ENCODE measurements around the gene GINS2. TPM values are rescaled to one million over a fixed set of nuclear protein-coding genes. Genes with fewer than 3 reads are reported as not detected.

GINS2 gene
- polyA plus RNA-seq (ENCODE audit: insufficient read length in 4 of 4), result 10 to 100 TPM; 17.2 to 20.4 (median 17.9) TPM

- peak in 3 of 4 donors; percentile 68 to 72 (median 68) for DNase-seq (ENCODE audit: low read depth in 4 of 4, low spot score in 2 of 4)
Measured at GRCh38 chr16:85688586-85689284, at the start of gene GINS2. GINS2 (minus strand) TSS chr16:85688954; CDS start chr16:85688898, 56 bp downstream.

GRCh38 chr16:85736921-85737320, 48.2 kb upstream of the GINS2 start:
- DNase-seq (ENCODE audit: low read depth in 4 of 4, low spot score in 2 of 4), result no peak

GRCh38 chr16:85735946-85736345, 47.2 kb upstream of the GINS2 start:
- no peak for DNase-seq (ENCODE audit: low read depth in 4 of 4, low spot score in 2 of 4)

GRCh38 chr16:85735225-85735635, 46.5 kb upstream of the GINS2 start:
- DNase-seq (ENCODE audit: low read depth in 4 of 4, low spot score in 2 of 4), result no peak

DNA sequence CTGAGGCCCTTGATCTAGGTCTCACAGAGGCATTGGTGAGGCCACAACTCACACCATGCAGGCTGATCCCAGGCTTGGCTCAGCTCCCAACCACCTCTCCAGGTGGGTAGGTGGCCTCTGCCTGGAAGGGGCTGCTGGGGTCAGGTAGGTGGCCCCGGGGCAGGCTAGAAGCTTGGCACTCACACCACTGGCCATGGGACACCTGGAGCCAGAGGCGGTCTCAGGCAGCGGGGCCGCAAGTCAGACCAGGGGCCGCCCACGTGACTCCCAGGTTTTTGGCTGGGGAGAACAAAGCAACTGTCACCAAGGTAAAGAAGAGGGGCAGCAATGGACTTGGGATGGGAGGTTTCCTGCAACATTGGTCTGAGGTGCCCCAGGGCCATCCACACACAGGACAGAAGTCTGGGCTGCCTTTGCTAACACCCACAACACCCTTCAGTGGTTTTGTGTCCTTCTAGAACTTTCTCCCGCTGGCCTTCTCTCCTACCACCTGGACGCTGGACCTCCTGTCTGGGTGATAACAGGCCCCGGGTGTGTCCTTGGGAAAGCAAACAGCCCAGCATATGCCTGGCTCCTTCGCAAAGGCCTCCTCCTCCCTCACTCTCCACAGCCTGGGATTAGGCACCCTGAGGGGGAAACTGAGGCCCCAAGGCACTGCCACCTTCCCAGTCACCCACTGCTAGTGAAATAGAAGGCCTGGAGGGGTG, 45.7 kb upstream of the GINS2 start:
- DNase-seq (ENCODE audit: low read depth in 4 of 4, low spot score in 2 of 4), result no peak

GRCh38 chr16:85733839-85734170, 45.1 kb upstream of the GINS2 start:
- DNase-seq (ENCODE audit: low read depth in 4 of 4, low spot score in 2 of 4), result no peak

GRCh38 chr16:85733155-85733838, 44.5 kb upstream of the GINS2 start:
- no peak for DNase-seq (ENCODE audit: low read depth in 4 of 4, low spot score in 2 of 4)

- DNase-seq (ENCODE audit: low read depth in 4 of 4, low spot score in 2 of 4), result no peak
Measured at GRCh38 chr16:85731179-85731578, 42.4 kb upstream of the GINS2 start.

DNA sequence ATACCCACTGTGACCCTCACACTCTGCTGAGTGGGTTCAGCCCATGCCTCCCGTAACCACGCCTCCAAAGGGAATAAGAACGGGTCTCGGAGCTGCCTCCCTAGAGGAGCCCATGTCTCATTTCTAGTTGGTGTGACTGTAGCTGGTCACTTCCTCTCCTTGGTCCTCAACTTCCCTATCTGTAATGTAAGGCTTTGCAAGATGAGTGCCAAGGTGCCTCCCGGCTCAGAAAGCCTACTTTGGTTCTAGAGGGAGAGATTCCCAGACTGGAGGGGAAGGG, 41.4 kb upstream of the GINS2 start:
- DNase-seq (ENCODE audit: low read depth in 4 of 4, low spot score in 2 of 4), result no peak

GRCh38 chr16:85729452-85730185, 40.9 kb upstream of the GINS2 start:
- DNase-seq (ENCODE audit: low read depth in 4 of 4, low spot score in 2 of 4), result no peak

- no peak for DNase-seq (ENCODE audit: low read depth in 4 of 4, low spot score in 2 of 4)
Measured at GRCh38 chr16:85728879-85729278, 40.1 kb upstream of the GINS2 start.

- DNase-seq (ENCODE audit: low read depth in 4 of 4, low spot score in 2 of 4), result no peak
Measured at GRCh38 chr16:85724936-85725335, 36.2 kb upstream of the GINS2 start.

GRCh38 chr16:85724126-85724879, 35.5 kb upstream of the GINS2 start:
- DNase-seq (ENCODE audit: low read depth in 4 of 4, low spot score in 2 of 4), result no peak

DNA sequence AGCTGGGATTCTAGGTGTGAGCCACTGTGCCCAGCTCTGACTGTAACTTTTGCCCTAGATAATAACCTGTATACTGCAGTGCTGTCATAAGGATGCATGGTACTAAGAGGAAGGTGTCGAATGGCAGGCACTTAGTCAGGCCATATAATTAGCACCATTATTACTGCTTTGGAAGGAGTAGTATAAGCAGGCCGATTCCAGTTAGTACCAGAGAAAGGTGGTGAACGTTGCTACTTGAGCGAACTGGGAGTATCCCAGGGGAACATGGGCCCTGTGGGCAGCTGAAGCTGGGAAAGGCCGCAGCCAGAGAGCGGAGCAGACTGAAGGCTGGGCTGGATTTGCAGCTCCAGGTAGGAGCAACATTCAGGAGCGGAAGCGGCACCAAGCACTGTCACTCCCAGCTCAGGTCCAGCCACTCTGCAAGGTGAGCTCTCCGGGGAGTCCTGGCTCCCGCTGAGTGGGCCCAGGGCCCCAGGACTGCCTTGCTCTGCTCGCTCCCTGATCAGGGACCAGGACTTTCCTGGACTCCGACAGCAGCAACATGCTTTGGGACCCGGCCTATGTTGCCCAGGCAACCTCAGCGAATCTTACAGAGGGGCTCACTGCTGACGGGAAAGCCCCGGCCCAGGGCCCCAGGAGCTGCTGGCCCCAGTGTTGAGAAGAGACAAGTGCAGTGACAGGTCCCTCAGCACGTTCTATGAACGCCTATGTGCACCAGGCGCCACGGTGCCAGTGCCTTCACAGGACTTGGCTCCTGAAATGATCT, 33.6 kb upstream of the GINS2 start:
- no peak for DNase-seq (ENCODE audit: low read depth in 4 of 4, low spot score in 2 of 4)

GRCh38 chr16:85720302-85720637, 31.5 kb upstream of the GINS2 start:
- no peak for DNase-seq (ENCODE audit: low read depth in 4 of 4, low spot score in 2 of 4)

DNA sequence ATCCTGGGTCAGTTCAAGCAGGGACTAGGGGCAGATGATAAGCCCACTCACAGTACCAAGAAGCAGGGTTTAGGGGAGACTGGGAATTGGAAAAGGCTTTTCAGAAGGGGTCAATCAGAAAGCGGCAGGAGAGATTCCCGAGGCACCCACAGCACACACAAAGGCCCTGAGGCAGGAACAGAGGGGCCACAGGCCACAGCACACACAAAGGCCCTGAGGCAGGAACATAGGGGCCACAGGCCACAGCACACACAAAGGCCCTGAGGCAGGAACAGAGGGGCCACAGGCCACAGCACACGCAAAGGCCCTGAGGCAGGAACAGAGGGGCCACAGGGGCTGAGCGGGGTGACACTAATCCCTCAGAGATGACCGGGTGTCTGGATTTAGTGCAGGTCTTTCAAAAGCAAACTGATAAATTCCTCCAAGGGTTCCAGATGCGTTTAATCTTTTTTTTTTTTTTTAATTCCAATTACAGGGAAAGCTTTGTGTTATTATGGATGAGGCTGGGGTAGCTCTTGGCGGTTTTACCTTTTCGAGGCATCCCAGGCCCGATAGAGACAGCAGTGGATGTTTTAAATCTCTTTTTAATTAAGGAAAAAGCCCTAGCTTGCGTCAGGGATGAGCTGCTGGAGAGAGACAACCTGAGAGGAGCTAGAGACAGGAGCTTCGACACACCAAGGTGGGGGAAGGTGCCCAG, 31.0 kb upstream of the GINS2 start:
- DNase-seq (ENCODE audit: low read depth in 4 of 4, low spot score in 2 of 4), result no peak

DNA sequence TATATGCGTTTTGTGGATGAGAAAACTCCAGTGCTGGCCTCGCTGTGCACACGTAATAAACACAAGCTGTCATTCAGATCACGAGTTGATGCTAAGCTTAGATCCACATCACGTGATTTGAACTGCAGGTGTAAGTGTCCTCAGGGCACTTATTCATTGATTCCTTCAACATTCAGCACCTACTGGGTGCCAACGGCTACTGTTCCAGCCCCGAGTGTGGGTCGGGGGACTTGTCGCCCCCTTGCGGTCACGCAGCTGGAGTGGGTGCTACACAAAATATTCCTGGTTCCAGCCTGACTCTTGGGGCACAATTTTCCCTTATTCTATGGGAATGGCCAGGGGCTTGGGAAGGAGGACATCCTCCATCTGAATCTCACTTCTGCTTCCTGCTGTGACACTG, 29.9 kb upstream of the GINS2 start:
- no peak for DNase-seq (ENCODE audit: low read depth in 4 of 4, low spot score in 2 of 4)

- DNase-seq (ENCODE audit: low read depth in 4 of 4, low spot score in 2 of 4), result no peak
Measured at GRCh38 chr16:85718153-85718477, 29.4 kb upstream of the GINS2 start.

DNA sequence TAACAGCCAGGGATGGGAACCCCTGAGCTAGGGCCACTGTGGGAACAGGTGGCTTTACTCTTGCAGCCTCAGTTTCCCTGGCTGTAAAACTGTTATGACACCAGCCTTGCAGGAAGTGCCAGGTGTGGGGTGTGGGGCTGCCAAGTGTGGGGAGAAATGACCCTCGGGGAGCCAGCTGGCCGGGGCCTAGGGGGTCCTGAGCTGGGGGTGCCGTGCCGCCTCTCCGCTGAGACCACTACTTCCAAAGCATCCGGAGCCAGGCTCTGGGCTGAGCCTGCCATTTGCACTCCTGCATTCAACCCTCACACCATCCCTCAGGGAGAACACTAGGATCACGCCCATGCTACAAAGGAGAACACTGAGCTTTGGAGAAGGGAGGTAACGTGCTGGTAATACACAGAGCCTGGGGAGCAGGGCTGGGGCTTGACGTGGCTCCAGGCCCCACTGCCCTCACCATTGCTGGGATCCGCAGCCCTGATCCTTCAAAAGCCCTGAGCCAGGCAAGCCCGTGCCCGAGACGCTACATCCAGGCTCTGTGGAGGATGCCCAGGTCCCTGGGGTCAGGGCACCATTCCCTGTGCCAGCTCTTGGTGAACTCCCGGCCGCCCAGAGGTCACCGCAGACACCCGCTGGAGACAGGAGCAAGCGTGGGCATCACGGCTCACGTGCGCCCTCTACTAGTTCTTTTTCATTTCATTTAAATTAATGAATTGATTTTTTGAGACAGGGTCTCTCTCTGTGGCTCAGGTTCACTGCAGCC, 28.8 kb upstream of the GINS2 start:
- peak in 1 of 4 donors; percentile 59 for DNase-seq (ENCODE audit: low read depth in 4 of 4, low spot score in 2 of 4)
